SJSA1 (cell line): ENCODE measurements around the gene SLC12A7. TPM values are rescaled to one million over a fixed set of nuclear protein-coding genes. Genes with fewer than 3 reads are reported as not detected.
"Not testable (repeated sequence)": the region's sequence is repeated elsewhere in the genome, so short reads cannot be mapped to it uniquely, and the experiment has no call there.

Source experiments
- DNase-seq, 2 experiments: peaks; one replicate each; pipeline ENCODE4 v3.0.0-alpha.2; 2015 to 2020; ENCODE audit warnings: low spot score in 2 of 2, low read depth in 1 of 2
- H3K27ac ChIP-seq: fragments of 250-450 bp; sonication (Bioruptor Pico); 2 replicates; pipeline ENCODE4 v1.5.1; 2020; ENCODE audit warnings: mild to moderate bottlenecking, moderate library complexity
- H3K27me3 ChIP-seq: fragments of 250-450 bp; sonication (Bioruptor Pico); replicated peaks from 2 replicates; pipeline ENCODE4 v1.5.1; 2020; ENCODE audit warnings: mild to moderate bottlenecking, moderate library complexity
- H3K36me3 ChIP-seq: fragments of 250-450 bp; sonication (Bioruptor Pico); 2 replicates; pipeline ENCODE4 v1.5.1; 2020; ENCODE audit warnings: mild to moderate bottlenecking
- H3K4me1 ChIP-seq: fragments of 250-450 bp; sonication (Bioruptor Pico); replicated peaks from 2 replicates; pipeline ENCODE4 v1.6.1; 2021; ENCODE audit warnings: mild to moderate bottlenecking
- H3K4me3 ChIP-seq: fragments of 250-450 bp; sonication (Bioruptor Pico); 2 replicates; pipeline ENCODE4 v1.5.1; 2020; ENCODE audit warnings: mild to moderate bottlenecking
- H3K9me3 ChIP-seq: fragments of 250-450 bp; sonication (Bioruptor Pico); replicated peaks from 2 replicates; pipeline ENCODE4 v1.5.1; 2020; ENCODE audit warnings: mild to moderate bottlenecking
- total RNA-seq: library from RNA; depleted of rRNA; stranded (reverse); fragments of >200 nt; shearing (Covaris generic); gene quantifications from 2 replicates; pipeline ENCODE4 v1.2.3, GENCODE V29; 2014; rRNA removed

SLC12A7 gene
- total RNA-seq, 1 experiment from 2014 or later, result 11.9 TPM

- not testable (repeated sequence) for H3K4me3 ChIP-seq, H3K36me3 ChIP-seq, H3K9me3 ChIP-seq, H3K27ac ChIP-seq
- Histone ChIP-seq H3K4me1 (peaks cover 19% of the 10 kb centered on the region), H3K27me3 (peaks cover 24% of the 10 kb centered on the region)
- DNase-seq, result peak in 1 of 2 experiments; percentile 45
These were observed 111.0 kb downstream of the SLC12A7 start for GRCh38 chr5:1000831-1001230.

Other genes with a start within 250 kb of the SLC12A7 start
- gene BRD9, start 219.3 kb downstream of the SLC12A7 start, total RNA-seq, result 71.5 and 77.6 TPM in 2 replicates
- gene TRIP13, start 219.2 kb downstream of the SLC12A7 start, total RNA-seq, result 108 TPM in 2 replicates
- 0.37 TPM in 1 of 2 replicates, not detected in the other for gene NKD2, start 103.3 kb downstream of the SLC12A7 start, total RNA-seq
- 0.03 TPM in 1 of 2 replicates, not detected in the other for gene SLC6A19, start 89.5 kb upstream of the SLC12A7 start, total RNA-seq
- gene SLC6A18, start 113.3 kb upstream of the SLC12A7 start, total RNA-seq, result not detected in 2 replicates
- gene TERT, start 183.0 kb upstream of the SLC12A7 start, total RNA-seq, result 4.0 and 5.0 TPM in 2 replicates
- gene CLPTM1L, start 233.0 kb upstream of the SLC12A7 start, total RNA-seq, result 241 and 247 TPM in 2 replicates